ENCODE measurements around the gene LURAP1L.
"Not testable (repeated sequence)": the region's sequence is repeated elsewhere in the genome, so short reads cannot be mapped to it uniquely, and the experiment has no call there.

LURAP1L gene

DNA sequence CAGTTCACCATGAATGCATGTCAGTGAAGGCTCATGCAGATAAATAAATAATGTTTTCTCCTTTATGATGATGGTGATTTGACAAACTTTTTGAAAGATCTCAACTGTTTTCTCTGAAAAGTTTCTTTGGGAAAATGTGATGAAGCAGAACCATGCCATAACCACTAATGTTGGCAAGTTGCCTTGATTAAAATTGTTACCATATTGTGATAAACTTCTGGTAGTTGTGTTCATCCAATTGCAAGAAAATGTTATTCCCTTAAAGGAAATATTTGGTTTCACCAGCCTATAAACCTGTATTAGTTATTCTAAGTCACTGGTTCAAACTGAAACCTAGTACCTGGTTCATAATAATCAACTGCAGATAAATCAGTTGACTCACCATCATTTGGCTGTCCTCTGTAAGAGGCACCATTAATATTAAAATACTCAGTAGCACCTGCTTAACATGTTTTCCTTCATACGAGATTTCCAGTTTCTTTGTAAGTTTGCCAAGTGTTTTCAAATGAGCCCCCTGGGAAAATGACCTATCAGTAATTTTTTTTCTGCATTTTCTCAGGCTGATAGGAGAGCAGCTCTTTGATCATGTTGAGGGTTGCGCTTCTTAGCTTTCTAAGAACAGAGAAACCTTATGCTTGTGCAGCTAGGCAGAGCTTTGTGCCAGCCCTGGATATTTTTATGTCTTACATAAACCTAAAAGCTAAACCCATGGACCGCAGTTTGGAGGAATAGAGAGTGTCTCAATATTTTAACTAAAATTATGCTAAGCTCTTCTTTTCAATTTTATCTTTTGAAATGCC, 88.0 kb downstream of the LURAP1L start:
- no peak for DNase-seq

DNA sequence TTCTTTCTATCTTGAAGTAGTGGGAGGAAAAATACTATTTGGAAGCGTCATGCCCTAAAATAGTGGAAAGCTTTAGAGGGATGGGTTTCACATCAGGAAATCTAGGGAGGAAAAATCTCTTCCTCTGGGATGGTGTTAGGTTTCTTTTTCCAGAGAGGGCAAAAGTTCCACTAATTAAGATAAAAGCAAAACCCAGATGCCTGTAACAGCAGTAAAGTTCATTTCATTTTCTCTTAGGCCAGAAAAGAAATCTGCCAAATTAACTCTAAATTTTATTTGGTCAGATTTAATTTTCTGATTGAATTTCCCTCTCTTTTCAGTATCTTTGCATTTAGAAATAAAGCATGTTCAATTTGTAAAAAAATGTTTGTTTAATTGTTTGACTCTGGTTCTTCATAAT, 88.8 kb downstream of the LURAP1L start:
- no peak for DNase-seq

DNA sequence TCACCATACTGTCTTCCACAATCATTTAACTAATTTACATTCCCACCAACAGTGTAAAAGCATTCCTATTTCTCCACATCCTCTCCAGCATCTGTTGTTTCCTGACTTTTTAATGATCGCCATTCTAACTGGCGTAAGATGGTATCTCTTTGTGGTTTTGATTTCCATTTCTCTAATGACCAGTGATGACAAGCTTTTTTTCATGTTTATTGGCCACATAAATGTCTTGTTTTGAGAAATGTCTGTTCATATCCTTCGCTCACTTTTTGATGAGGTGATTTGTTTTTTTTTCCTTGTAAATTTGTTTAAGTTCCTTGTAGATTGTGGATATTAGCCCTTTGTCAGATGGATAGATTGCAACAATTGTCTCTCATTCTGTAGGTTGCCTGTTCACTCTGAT, 90.6 kb downstream of the LURAP1L start:
- DNase-seq = not testable (repeated sequence)

All from CD4-positive, alpha-beta T cell treated with Interferon gamma for 1 hour (primary cell).